HepG2 (cell line): ENCODE results near the gene VSTM5. TPM values are rescaled to one million over a fixed set of nuclear protein-coding genes. Genes with fewer than 3 reads are reported as not detected.

Experiments used
- ARID3A ChIP-seq: IDR thresholded peaks from 2 replicates; pipeline ENCODE4 v1.6.1; 2012; ENCODE audit warnings: low read depth, low read length, improper control_type of control experiment
- ATF6 ChIP-seq: sonication (generic); formaldehyde crosslinking; conservative IDR thresholded peaks from 2 replicates; pipeline ENCODE4 v1.4.0; 2020; ENCODE audit warnings: missing genetic modification reagents
- ATRX ChIP-seq: sonication (generic); formaldehyde crosslinking; IDR thresholded peaks from 2 replicates; pipeline ENCODE4 v1.4.0; 2020; ENCODE audit warnings: missing genetic modification reagents, borderline replicate concordance
- GMEB2 ChIP-seq: IDR thresholded peaks from 2 replicates; pipeline ENCODE4 v1.6.1; 2016; ENCODE audit warnings: missing biosample characterization, missing genetic modification reagents, low read depth
- HHEX ChIP-seq: IDR thresholded peaks from 2 replicates; pipeline ENCODE4 v1.6.1; 2016; ENCODE audit warnings: control low read depth
- HOXD1 ChIP-seq: sonication (generic); formaldehyde crosslinking; IDR thresholded peaks from 2 replicates; pipeline ENCODE4 v1.5.0; 2020; ENCODE audit warnings: missing genetic modification reagents
- POGZ ChIP-seq: sonication (generic); formaldehyde crosslinking; IDR thresholded peaks from 2 replicates; pipeline ENCODE4 v1.4.0; 2020; ENCODE audit warnings: mild to moderate bottlenecking, missing genetic modification reagents
- RBM39 ChIP-seq: fragments of 200-400 bp; formaldehyde crosslinking; IDR thresholded peaks from one replicate; pipeline ENCODE4 v1.6.1; 2018; ENCODE audit warnings: antibody characterized with exemption, mild to moderate bottlenecking, low read depth, low read length; ENCODE audit not compliant: poor library complexity, severe bottlenecking
- SIN3A ChIP-seq: IDR thresholded peaks from 2 replicates; pipeline ENCODE4 v1.6.1; 2011; ENCODE audit warnings: low read depth, mild to moderate bottlenecking, control low read depth, low read length, borderline replicate concordance
- SNAI1 ChIP-seq: sonication (generic); formaldehyde crosslinking; IDR thresholded peaks from 2 replicates; pipeline ENCODE4 v1.5.0; 2020; ENCODE audit warnings: mild to moderate bottlenecking, missing genetic modification reagents, borderline replicate concordance
- TCF12 ChIP-seq, 2 experiments: fragments of 450-650 bp in 1 of 2; sonication (generic) in 1 of 2; formaldehyde crosslinking in 1 of 2; IDR thresholded peaks; 2 replicates each; pipeline versions ENCODE4 v1.6.1 to v1.8.0; 2017 to 2022; ENCODE audit warnings: antibody characterized with exemption in 1 of 2, mild to moderate bottlenecking in 1 of 2, missing genetic modification reagents in 1 of 2, moderate library complexity in 1 of 2
- ZFAT ChIP-seq: sonication (generic); formaldehyde crosslinking; conservative IDR thresholded peaks from 2 replicates; pipeline ENCODE4 v1.8.1; 2023; ENCODE audit warnings: missing genetic modification reagents, inconsistent platforms
- ZGPAT ChIP-seq: IDR thresholded peaks from 2 replicates; pipeline ENCODE4 v1.6.1; 2016; ENCODE audit warnings: mild to moderate bottlenecking
- ZNF275 ChIP-seq: sonication (generic); formaldehyde crosslinking; IDR thresholded peaks from 2 replicates; pipeline ENCODE4 v1.8.0; 2022; ENCODE audit warnings: missing genetic modification reagents, mild to moderate bottlenecking, inconsistent platforms, borderline replicate concordance
- ZNF772 ChIP-seq: sonication (generic); formaldehyde crosslinking; IDR thresholded peaks from 2 replicates; pipeline ENCODE4 v1.5.0; 2020; ENCODE audit warnings: mild to moderate bottlenecking, missing genetic modification reagents
- ZXDC ChIP-seq: sonication (generic); formaldehyde crosslinking; IDR thresholded peaks from 2 replicates; pipeline ENCODE4 v1.5.0; 2020; ENCODE audit warnings: mild to moderate bottlenecking, missing genetic modification reagents
- polyA plus RNA-seq, 8 experiments: library from polyadenylated mRNA; depleted of rRNA in 3 of 8; stranded (reverse) in 7 of 8; unstranded in 1 of 8; fragments of >200 nt; fragmentation: Illumina TruSeq in 4 of 8; extraction: Trizol in 4 of 8; gene quantifications; 2 replicates each; pipeline versions ENCODE4 v1.2.1 to v1.2.3, GENCODE V29; 2011 to 2016; ENCODE audit warnings: low read depth in 4 of 8, missing spikeins in 1 of 8, mixed read lengths in 1 of 8; ENCODE audit not compliant: insufficient read depth in 1 of 8
- total RNA-seq, 5 experiments: library from RNA; depleted of rRNA; stranded (reverse); fragments of >200 nt; fragmentation: Illumina TruSeq; extraction: Trizol; gene quantifications; 2 replicates each; pipeline ENCODE4 v1.2.3, GENCODE V29; 2016; ENCODE audit warnings: low read depth in 1 of 5

VSTM5 gene
- total and polyA plus RNA-seq, 2 of the 13 experiments (the other 11 are each of a cell fraction or from before 2014, with no cell fraction given): not detected

DNA sequence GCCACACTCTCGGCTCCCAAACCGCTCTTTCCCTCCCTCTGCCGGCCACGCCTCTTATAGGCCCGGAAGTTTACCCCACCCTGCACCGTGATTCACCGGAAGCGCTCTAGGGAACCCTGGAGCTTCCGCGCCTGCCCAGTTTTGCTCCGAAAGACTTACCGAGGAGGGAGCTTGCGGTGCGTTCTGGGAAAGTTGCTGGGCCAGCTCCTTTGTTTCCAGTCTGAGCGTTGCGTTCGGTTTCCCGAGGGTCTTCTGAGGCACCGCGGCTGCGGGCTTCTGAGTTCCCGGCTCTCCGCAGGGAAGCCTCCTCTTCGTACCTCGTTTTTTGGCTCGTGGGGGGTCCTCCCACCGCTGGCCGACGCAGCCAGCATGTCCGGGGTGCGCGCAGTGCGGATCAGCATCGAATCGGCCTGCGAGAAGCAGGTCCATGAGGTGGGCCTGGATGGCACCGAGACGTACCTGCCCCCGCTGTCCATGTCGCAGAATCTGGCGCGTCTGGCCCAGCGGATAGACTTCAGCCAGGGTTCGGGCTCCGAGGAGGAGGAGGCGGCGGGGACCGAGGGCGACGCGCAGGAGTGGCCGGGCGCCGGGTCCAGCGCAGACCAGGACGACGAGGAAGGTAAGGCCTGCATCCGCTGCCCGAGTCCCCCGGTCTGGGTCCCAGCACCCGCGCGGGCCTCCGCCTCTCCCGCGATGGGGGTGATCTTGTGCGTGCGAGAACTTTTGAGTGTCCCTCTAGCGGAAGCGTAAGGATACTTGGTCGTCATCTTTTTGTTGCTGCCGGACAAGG, 66.1 kb downstream of the VSTM5 start, which contains the start of gene MED17 (continued):
- TF ChIP-seq ZXDC (peak; percentile 59; the same call in 1 of the 2 replicates), ZGPAT (CRISPR knock-in tag) (peak; percentile 56; the same call in 1 of the 2 replicates), ATRX (no peak), HHEX (CRISPR knock-in tag) (no peak), ZNF275 (CRISPR knock-in tag) (peak; percentile 53; the same call in 1 of the 2 replicates), RBM39 (peak; percentile 88), SNAI1 (CRISPR knock-in tag) (peak; percentile 83; the same call in 1 of the 2 replicates), ZNF772 (CRISPR knock-in tag) (peak; percentile 84), POGZ (CRISPR knock-in tag) (peak; percentile 69), ARID3A (no peak), GMEB2 (CRISPR knock-in tag) (no peak), SIN3A (peak; percentile 76), HOXD1 (CRISPR knock-in tag) (no peak), ZFAT (CRISPR knock-in tag) (no peak), TCF12 (IDR thresholded peaks at IDR 0.05) (no peak), TCF12 (CRISPR knock-in tag; IDR thresholded peaks at IDR 0.05) (no peak; the same call in 1 of the 2 replicates), ATF6 (no peak)
